ENCODE results near the gene KRTAP4-1.
"Not testable (repeated sequence)": the region's sequence is repeated elsewhere in the genome, so short reads cannot be mapped to it uniquely, and the experiment has no call there.

Gene KRTAP4-1

DNA sequence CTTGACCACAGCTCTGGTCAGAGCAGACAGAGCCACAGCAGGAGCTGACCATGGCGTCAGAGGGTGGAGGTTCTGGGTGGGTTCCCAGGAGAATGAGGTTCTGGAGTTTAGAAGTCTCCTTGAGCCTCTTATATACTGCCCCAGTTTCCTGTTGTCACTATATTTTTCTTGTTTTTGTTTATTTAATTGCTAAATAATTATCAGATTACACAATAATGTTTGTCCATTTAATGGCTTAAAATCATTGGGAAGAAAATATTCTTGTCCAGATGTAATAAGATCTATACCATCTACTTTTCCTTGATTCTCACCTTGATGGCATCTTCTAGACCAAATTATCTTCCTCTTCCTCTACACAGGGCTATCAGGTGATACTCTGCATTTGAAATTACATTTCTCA lies 16.6 kb downstream of the KRTAP4-1 start, which contains the start of gene KRTAP4-3:
KRTAP4-3 (minus strand) TSS at position 101 of the 400 bp plus-strand sequence; CDS start at position 52, 49 bp downstream.
- no peak within 1 kb of the TSS for H3K4me2 ChIP-seq (ENCODE audit: low read length)
- H3K9me2 ChIP-seq (replicated peaks; ENCODE audit: control insufficient read depth, low read length), result no peaks in the 10 kb centered on the region
- no peaks in the 10 kb centered on the region for H3K36me3 ChIP-seq (ENCODE audit: control insufficient read depth, low read length)
- no peaks in the 10 kb centered on the region for H3K9me3 ChIP-seq (ENCODE audit: control insufficient read depth, insufficient read depth, low read length)
- H3K4me1 ChIP-seq (ENCODE audit: control insufficient read depth, low read length), result no peaks in the 10 kb centered on the region
- no peak within 1 kb of the TSS for H3K27ac ChIP-seq (ENCODE audit: low read depth, low read length)
- no peaks in the 10 kb centered on the region for H4K20me1 ChIP-seq (ENCODE audit: control insufficient read depth, insufficient read depth, low read depth, low read length)
- TF ChIP-seq EZH2phosphoT487 (IDR thresholded peaks at IDR 0.05; ENCODE audit: borderline replicate concordance, low read length), result no peak
- TF ChIP-seq, protein P1, sequence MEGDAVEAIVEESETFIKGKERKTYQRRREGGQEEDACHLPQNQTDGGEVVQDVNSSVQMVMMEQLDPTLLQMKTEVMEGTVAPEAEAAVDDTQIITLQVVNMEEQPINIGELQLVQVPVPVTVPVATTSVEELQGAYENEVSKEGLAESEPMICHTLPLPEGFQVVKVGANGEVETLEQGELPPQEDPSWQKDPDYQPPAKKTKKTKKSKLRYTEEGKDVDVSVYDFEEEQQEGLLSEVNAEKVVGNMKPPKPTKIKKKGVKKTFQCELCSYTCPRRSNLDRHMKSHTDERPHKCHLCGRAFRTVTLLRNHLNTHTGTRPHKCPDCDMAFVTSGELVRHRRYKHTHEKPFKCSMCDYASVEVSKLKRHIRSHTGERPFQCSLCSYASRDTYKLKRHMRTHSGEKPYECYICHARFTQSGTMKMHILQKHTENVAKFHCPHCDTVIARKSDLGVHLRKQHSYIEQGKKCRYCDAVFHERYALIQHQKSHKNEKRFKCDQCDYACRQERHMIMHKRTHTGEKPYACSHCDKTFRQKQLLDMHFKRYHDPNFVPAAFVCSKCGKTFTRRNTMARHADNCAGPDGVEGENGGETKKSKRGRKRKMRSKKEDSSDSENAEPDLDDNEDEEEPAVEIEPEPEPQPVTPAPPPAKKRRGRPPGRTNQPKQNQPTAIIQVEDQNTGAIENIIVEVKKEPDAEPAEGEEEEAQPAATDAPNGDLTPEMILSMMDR (IDR thresholded peaks at IDR 0.05; ENCODE audit: low read depth, low read length, poor library complexity, severe bottlenecking), result no peak
- no peak within 1 kb of the TSS for H3K4me3 ChIP-seq (ENCODE audit: low read length)
- no peaks in the 10 kb centered on the region for H3K79me2 ChIP-seq (ENCODE audit: control insufficient read depth, low read length)
- H3K27me3 ChIP-seq (ENCODE audit: control insufficient read depth, low read length), result no peaks in the 10 kb centered on the region
- H3F3A ChIP-seq (ENCODE audit: control insufficient read depth, insufficient read depth), result no peaks in the 10 kb centered on the region

DNA sequence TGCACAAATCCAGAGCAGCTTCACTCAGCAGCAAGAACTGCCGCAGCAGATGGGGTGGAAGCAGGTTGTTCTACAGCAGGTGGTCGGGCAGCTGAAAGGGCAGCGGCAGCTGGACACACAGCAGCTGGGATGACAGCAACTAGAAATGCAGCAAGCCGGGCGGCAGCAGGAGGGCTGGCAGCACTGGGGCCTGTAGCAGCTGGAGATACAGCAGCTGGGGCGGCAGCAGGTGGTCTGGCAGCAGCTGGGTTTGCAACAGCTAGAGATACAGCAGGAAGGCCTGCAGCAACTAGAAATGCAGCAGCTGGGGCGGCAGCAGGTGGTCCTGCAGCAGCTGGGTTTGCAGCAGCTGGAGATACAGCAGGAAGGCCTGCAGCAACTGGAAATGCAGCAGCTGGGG lies 17.1 kb downstream of the KRTAP4-1 start:
- no peak overlapping the region for H3K4me3 ChIP-seq (ENCODE audit: low read length)
- H3K9me3 ChIP-seq (ENCODE audit: control insufficient read depth, insufficient read depth, low read length), result no peaks in the 10 kb centered on the region
- H3K9me2 ChIP-seq (replicated peaks; ENCODE audit: control insufficient read depth, low read length), result no peaks in the 10 kb centered on the region
- no peaks in the 10 kb centered on the region for H3F3A ChIP-seq (ENCODE audit: control insufficient read depth, insufficient read depth)
- no peaks in the 10 kb centered on the region for H3K79me2 ChIP-seq (ENCODE audit: control insufficient read depth, low read length)
- H3K27me3 ChIP-seq (ENCODE audit: control insufficient read depth, low read length), result no peaks in the 10 kb centered on the region
- no peaks in the 10 kb centered on the region for H4K20me1 ChIP-seq (ENCODE audit: control insufficient read depth, insufficient read depth, low read depth, low read length)
- H3K36me3 ChIP-seq (ENCODE audit: control insufficient read depth, low read length), result no peaks in the 10 kb centered on the region
- no peaks in the 10 kb centered on the region for H3K4me1 ChIP-seq (ENCODE audit: control insufficient read depth, low read length)
- TF ChIP-seq, protein P1 (IDR thresholded peaks at IDR 0.05; ENCODE audit: low read depth, low read length, poor library complexity, severe bottlenecking), result no peak
- H3K4me2 ChIP-seq (ENCODE audit: low read length), result no peak overlapping the region
- no peak overlapping the region for H3K27ac ChIP-seq (ENCODE audit: low read depth, low read length)

DNA sequence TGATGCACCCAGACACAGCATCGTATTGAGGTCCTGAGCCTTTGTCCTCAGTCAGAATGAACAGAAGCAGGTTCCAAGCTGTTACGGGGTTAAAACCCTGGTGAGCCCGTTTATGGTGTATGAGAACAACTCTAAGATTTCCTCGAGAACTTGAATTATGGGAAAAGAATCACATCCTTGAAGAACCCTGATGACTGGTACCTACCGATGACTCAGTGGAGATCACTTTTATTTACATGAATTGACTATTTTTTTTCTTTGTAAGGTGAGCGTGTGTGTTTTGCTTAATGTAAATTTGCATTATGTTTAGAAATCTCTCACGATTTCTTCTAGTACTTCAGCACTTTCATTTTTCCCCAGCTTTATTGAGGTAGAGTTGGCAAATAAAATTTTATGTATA lies 20.9 kb downstream of the KRTAP4-1 start:
- Histone ChIP-seq H3K4me3 (ENCODE audit: low read length) (no peak overlapping the region), H3K9me3 (ENCODE audit: control insufficient read depth, insufficient read depth, low read length) (no peaks in the 10 kb centered on the region), H3K79me2 (ENCODE audit: control insufficient read depth, low read length) (no peaks in the 10 kb centered on the region), H3K9me2 (replicated peaks; ENCODE audit: control insufficient read depth, low read length) (no peaks in the 10 kb centered on the region), H3K4me1 (ENCODE audit: control insufficient read depth, low read length) (no peaks in the 10 kb centered on the region), H3F3A (ENCODE audit: control insufficient read depth, insufficient read depth) (no peaks in the 10 kb centered on the region), H3K27ac (ENCODE audit: low read depth, low read length) (no peak overlapping the region), H4K20me1 (ENCODE audit: control insufficient read depth, insufficient read depth, low read depth, low read length) (no peaks in the 10 kb centered on the region), H3K4me2 (ENCODE audit: low read length) (no peak overlapping the region), H3K36me3 (ENCODE audit: control insufficient read depth, low read length) (no peaks in the 10 kb centered on the region), H3K27me3 (ENCODE audit: control insufficient read depth, low read length) (no peaks in the 10 kb centered on the region)
- TF ChIP-seq, protein P1 (IDR thresholded peaks at IDR 0.05; ENCODE audit: low read depth, low read length, poor library complexity, severe bottlenecking), result no peak
- no peak for TF ChIP-seq EZH2phosphoT487 (IDR thresholded peaks at IDR 0.05; ENCODE audit: borderline replicate concordance, low read length)

DNA sequence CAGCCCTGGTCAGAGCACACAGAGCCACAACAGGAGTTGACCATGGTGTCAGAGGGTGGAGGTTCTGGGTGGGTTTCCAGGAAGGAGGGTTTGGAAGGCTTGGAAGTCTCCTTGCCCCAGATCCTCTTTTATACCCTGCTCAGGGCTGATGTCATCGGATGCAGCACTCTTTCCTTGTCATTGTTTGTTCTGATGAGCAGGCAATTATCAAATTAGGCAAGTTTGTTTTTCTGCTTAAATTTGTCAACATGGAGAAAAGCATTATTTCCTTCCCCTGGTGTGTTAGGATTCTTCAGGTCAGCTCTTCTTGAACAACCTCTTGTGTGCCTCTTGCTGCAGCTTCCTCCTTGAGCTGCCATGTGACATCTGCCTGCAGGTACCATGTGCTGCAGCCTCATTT lies 24.1 kb downstream of the KRTAP4-1 start, which contains the start of gene KRTAP4-4:
KRTAP4-4 (minus strand) TSS at position 101 of the 400 bp plus-strand sequence; CDS start at position 44, 57 bp downstream.
- Histone ChIP-seq H3K9me3 (ENCODE audit: control insufficient read depth, insufficient read depth, low read length) (no peaks in the 10 kb centered on the region), H3K27ac (ENCODE audit: low read depth, low read length) (no peak within 1 kb of the TSS), H3K4me2 (ENCODE audit: low read length) (no peak within 1 kb of the TSS), H3K4me3 (ENCODE audit: low read length) (no peak within 1 kb of the TSS), H3K27me3 (ENCODE audit: control insufficient read depth, low read length) (no peaks in the 10 kb centered on the region), H3K79me2 (ENCODE audit: control insufficient read depth, low read length) (no peaks in the 10 kb centered on the region), H3K9me2 (replicated peaks; ENCODE audit: control insufficient read depth, low read length) (no peaks in the 10 kb centered on the region), H4K20me1 (ENCODE audit: control insufficient read depth, insufficient read depth, low read depth, low read length) (no peaks in the 10 kb centered on the region), H3K4me1 (ENCODE audit: control insufficient read depth, low read length) (no peaks in the 10 kb centered on the region), H3K36me3 (ENCODE audit: control insufficient read depth, low read length) (no peaks in the 10 kb centered on the region), H3F3A (ENCODE audit: control insufficient read depth, insufficient read depth) (no peaks in the 10 kb centered on the region)
- TF ChIP-seq, protein P1 (IDR thresholded peaks at IDR 0.05; ENCODE audit: low read depth, low read length, poor library complexity, severe bottlenecking), result no peak
- TF ChIP-seq EZH2phosphoT487 (IDR thresholded peaks at IDR 0.05; ENCODE audit: borderline replicate concordance, low read length), result no peak

DNA sequence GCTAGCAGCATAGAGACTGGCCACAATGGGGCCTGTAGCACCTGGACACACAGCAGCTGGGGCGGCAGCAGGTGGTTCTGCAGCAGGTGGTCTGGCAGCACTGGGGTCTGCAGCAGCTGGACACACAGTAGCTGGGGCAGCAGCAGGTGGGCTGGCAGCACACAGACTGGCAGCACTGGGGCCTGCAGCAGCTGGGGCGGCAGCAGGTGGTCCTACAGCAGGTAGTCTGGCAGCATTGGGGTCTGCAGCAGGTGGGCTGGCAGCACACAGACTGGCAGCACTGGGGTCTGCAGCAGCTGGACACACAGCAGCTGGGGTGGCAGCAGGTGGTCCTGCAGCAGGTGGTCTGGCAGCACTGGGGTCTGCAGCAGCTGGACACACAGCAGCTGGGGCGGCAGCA lies 24.5 kb downstream of the KRTAP4-1 start:
- H3K27me3 ChIP-seq (ENCODE audit: control insufficient read depth, low read length); H3K4me2 ChIP-seq (ENCODE audit: low read length); H3F3A ChIP-seq (ENCODE audit: control insufficient read depth, insufficient read depth); H3K9me2 ChIP-seq (replicated peaks; ENCODE audit: control insufficient read depth, low read length); H3K4me3 ChIP-seq (ENCODE audit: low read length); H3K9me3 ChIP-seq (ENCODE audit: control insufficient read depth, insufficient read depth, low read length); H3K27ac ChIP-seq (ENCODE audit: low read depth, low read length); H3K36me3 ChIP-seq (ENCODE audit: control insufficient read depth, low read length); H3K79me2 ChIP-seq (ENCODE audit: control insufficient read depth, low read length); H4K20me1 ChIP-seq (ENCODE audit: control insufficient read depth, insufficient read depth, low read depth, low read length); H3K4me1 ChIP-seq (ENCODE audit: control insufficient read depth, low read length): not testable (repeated sequence)

All from DOHH2 (cell line).